Tibial nerve (tissue), 3 donors: ENCODE results near the gene APOBEC3H.

Experiments
- POLR2A ChIP-seq, 2 donors: fragments of 450-650 bp; IDR thresholded peaks; one replicate each; pipeline ENCODE4 v1.6.1; 2017; ENCODE audit warnings: antibody characterized with exemption in 2 of 2, mild to moderate bottlenecking in 2 of 2, moderate library complexity in 2 of 2
- TF ChIP-seq, protein P1 (sequence below), 5 experiments: fragments of 200-600 bp in 3 of 5; fragments of 450-650 bp in 2 of 5; sonication (generic) in 3 of 5; IDR thresholded peaks; one replicate each; pipeline ENCODE4 v1.5.1; 2016 to 2019; ENCODE audit warnings: antibody characterized with exemption in 5 of 5, mild to moderate bottlenecking in 3 of 5, moderate library complexity in 2 of 5

DNA sequence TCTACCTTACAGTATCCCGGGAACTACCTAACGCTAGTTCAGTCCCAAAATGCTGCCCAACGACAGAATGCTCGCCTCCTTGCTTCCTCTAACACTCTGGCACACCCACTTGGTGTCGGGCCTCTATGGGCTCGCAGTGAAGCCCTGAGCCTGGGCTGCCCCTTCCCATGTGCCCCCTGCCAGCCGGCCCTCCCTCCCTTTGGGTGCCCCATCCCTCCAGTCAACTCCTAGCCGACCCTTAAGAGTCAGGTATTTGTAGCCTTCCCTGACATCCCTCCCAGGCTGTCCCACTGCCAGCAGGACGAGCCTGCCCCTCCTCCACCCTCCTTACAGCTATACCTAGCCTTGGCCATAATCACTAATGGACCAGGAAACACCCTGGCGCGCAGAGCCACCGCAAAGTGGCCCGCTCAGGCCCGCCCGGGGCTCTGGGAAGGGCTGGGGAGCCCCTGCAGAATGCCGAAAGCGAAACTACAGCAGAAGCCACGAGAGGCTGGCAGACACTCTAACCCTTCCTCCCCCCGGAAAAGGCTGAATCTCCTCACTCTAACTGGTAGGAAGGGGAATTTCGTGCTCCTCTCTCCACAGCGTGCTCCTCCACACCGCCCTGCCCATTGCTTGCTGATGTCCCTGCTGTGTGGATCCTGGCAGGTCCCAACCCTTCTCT, 47.2 kb downstream of the APOBEC3H start:
- TF ChIP-seq, protein P1, sequence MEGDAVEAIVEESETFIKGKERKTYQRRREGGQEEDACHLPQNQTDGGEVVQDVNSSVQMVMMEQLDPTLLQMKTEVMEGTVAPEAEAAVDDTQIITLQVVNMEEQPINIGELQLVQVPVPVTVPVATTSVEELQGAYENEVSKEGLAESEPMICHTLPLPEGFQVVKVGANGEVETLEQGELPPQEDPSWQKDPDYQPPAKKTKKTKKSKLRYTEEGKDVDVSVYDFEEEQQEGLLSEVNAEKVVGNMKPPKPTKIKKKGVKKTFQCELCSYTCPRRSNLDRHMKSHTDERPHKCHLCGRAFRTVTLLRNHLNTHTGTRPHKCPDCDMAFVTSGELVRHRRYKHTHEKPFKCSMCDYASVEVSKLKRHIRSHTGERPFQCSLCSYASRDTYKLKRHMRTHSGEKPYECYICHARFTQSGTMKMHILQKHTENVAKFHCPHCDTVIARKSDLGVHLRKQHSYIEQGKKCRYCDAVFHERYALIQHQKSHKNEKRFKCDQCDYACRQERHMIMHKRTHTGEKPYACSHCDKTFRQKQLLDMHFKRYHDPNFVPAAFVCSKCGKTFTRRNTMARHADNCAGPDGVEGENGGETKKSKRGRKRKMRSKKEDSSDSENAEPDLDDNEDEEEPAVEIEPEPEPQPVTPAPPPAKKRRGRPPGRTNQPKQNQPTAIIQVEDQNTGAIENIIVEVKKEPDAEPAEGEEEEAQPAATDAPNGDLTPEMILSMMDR (IDR thresholded peaks at IDR 0.05) = no peak
- TF ChIP-seq POLR2A (IDR thresholded peaks at IDR 0.05) = no peak
